ENCODE results near the gene GNAO1.

The GNAO1 gene

DNA sequence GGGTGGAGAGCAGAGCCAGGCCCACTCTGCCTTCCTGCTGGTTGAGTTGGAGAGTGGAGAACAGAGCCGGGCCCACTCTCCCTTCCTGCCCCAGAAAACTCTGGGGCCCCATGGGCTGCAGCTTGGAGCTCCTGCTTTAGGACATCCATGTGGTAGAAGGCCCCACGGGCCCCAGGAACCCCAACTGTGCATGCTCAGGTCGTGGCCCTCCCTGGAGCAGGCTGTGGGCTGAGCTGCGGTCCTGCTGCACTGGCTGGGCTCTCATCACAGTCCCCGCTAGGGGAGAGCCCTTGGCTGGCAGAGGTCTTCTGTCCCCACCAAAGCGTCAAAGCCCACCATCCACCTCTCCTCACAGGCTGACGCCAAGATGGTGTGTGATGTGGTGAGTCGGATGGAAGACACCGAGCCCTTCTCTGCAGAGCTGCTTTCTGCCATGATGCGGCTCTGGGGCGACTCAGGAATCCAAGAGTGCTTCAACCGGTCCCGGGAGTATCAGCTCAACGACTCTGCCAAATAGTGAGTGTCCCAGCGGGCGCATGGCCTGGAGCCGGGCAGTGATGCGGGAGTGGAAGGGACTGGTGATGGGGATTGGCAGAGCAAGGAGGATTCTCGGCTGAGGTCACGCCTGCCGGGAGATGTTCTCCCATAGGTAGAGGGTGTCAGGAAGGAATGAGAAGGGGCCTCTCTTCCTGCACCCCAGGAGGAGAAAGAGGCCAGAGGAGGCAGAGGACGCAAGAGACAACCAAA, 137.2 kb downstream of the GNAO1 start:
- DNase-seq (ENCODE audit: low read depth): no peak
- TF ChIP-seq, protein P1, sequence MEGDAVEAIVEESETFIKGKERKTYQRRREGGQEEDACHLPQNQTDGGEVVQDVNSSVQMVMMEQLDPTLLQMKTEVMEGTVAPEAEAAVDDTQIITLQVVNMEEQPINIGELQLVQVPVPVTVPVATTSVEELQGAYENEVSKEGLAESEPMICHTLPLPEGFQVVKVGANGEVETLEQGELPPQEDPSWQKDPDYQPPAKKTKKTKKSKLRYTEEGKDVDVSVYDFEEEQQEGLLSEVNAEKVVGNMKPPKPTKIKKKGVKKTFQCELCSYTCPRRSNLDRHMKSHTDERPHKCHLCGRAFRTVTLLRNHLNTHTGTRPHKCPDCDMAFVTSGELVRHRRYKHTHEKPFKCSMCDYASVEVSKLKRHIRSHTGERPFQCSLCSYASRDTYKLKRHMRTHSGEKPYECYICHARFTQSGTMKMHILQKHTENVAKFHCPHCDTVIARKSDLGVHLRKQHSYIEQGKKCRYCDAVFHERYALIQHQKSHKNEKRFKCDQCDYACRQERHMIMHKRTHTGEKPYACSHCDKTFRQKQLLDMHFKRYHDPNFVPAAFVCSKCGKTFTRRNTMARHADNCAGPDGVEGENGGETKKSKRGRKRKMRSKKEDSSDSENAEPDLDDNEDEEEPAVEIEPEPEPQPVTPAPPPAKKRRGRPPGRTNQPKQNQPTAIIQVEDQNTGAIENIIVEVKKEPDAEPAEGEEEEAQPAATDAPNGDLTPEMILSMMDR (conservative IDR thresholded peaks at IDR 0.05; ENCODE audit: control insufficient read depth, insufficient read depth, low read depth, low read length): no peak
- H3K4me3 ChIP-seq (ENCODE audit: control insufficient read depth, low read depth, low read length): no peak overlapping the region

- TF ChIP-seq, protein P1 (conservative IDR thresholded peaks at IDR 0.05; ENCODE audit: control insufficient read depth, insufficient read depth, low read depth, low read length): no peak
- DNase-seq (ENCODE audit: low read depth): no peak
- no peak overlapping the region for H3K4me3 ChIP-seq (ENCODE audit: control insufficient read depth, low read depth, low read length)
Observed at GRCh38 chr16:56329887-56330286, 138.6 kb downstream of the GNAO1 start.

DNA sequence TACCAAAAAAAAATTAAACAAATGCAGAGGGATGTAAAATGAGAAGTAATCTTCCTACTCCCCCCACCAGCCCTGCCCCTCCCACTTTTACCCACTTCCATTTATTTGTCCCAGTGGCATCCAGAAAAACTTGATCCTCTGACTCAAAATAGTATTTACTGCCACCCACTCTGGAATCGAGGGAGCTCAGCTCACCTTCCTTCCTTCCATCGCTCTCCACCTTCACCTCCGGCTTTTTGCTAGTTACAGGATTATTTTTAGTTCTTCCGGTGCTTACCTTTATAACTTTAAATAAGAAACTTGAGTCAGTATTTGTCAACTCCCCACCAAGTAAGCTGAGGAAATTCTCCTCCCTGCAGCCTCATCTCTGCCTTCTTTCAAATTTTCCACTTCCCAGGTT, 139.2 kb downstream of the GNAO1 start:
- TF ChIP-seq, protein P1 (conservative IDR thresholded peaks at IDR 0.05; ENCODE audit: control insufficient read depth, insufficient read depth, low read depth, low read length): no peak
- H3K4me3 ChIP-seq (ENCODE audit: control insufficient read depth, low read depth, low read length): no peak overlapping the region
- no peak for DNase-seq (ENCODE audit: low read depth)

DNA sequence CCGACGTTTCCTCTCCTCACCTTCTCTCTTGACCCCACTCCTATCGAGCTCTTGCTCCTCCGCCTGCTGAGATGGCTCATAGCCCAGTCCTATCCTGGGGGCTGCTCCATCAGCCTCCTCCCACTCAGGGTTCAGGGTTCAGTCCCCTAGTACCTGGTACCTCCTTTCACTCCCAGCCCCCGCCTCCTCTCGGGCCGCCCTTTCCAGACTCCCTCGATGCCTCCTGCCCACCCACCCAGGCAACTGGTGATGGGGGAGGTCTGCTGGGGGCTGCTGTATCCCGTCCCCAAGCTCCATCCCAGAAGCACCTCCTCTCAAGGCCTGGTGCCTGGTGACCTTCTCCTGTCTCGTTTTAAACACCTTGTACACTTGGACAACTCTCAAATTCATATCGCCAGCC, 140.1 kb downstream of the GNAO1 start:
- TF ChIP-seq, protein P1 (conservative IDR thresholded peaks at IDR 0.05; ENCODE audit: control insufficient read depth, insufficient read depth, low read depth, low read length): no peak
- DNase-seq (ENCODE audit: low read depth): no peak
- H3K4me3 ChIP-seq (ENCODE audit: control insufficient read depth, low read depth, low read length): no peak overlapping the region

GRCh38 chr16:56331915-56332314, 140.6 kb downstream of the GNAO1 start:
- no peak for DNase-seq (ENCODE audit: low read depth)
- H3K4me3 ChIP-seq (ENCODE audit: control insufficient read depth, low read depth, low read length): no peak overlapping the region
- TF ChIP-seq, protein P1 (conservative IDR thresholded peaks at IDR 0.05; ENCODE audit: control insufficient read depth, insufficient read depth, low read depth, low read length): no peak

GRCh38 chr16:56332464-56333079, 141.3 kb downstream of the GNAO1 start:
- DNase-seq (ENCODE audit: low read depth): peak; percentile 72
- TF ChIP-seq, protein P1 (conservative IDR thresholded peaks at IDR 0.05; ENCODE audit: control insufficient read depth, insufficient read depth, low read depth, low read length): peak; percentile 53
- no peak overlapping the region for H3K4me3 ChIP-seq (ENCODE audit: control insufficient read depth, low read depth, low read length)

Data from fibroblast of mammary gland (primary cell).